Astrocyte of the spinal cord (primary cell): Measurements from ENCODE around the gene ERI3.

Source experiments
- DNase-seq: peaks from one replicate; pipeline ENCODE4 v3.0.0; 2011; ENCODE audit warnings: low read depth, low spot score
- H3K4me3 ChIP-seq: 2 replicates; pipeline ENCODE4 v1.5.1; 2011; ENCODE audit warnings: low read depth, mild to moderate bottlenecking, low read length, moderate library complexity
- CTCF ChIP-seq: IDR thresholded peaks from 2 replicates; pipeline ENCODE4 v1.5.1; 2012; ENCODE audit warnings: low read depth, mild to moderate bottlenecking, low read length, inconsistent platforms
- in situ Hi-C: cut with HindIII; loops from 2 replicates; pipeline ENCODE4 v1.10.0; 2017; ENCODE audit warnings: low sequenced_read_pairs

The ERI3 gene

DNA sequence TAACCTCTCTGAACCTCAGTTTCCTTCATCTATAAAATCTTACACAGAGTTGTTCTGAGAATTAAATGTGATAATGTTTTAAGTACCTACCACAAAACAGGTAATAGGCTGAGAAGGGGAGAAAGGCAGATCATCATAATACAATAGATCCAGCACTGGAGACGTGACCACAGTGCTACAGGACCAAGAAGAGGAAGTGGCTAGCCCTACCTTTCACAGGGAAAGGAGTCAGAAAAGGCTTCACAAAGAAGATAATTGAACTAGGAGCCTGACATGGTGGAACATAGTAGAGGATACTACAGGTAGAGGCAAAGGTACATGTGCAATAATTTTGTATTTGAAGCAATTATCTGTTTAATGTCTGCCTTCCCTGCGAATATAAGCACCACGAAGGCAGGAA is 45.1 kb downstream of the ERI3 start:
- no peak for TF ChIP-seq CTCF
- no peak for DNase-seq
- in situ Hi-C loops, result no loop called here
- H3K4me3 ChIP-seq, result no peak overlapping the region

DNA sequence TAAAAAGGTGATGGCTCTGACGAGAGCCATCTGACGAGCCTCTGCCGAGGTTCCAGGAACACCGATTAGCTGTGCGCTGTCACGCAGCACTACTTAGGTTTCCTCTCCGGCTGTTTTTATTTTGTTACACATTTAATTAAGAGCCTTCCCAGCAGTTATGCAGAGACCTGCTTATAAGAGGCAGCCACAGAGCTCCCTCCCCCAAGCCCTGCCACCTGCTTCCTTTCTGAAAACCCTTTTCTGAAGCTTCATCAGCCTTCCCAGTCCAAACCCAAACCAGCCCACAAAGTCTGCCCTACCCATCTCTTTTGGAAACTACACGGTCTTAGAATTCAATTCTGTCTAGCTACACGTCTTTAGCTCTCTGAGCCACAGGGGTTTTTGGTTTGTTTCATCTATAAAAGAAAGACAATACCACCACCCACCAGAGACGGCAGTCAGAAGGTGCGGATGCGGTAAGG is 49.1 kb downstream of the ERI3 start:
- no peak for DNase-seq
- H3K4me3 ChIP-seq, result no peak overlapping the region
- TF ChIP-seq CTCF, result no peak
- in situ Hi-C loops, result no loop called here

DNA sequence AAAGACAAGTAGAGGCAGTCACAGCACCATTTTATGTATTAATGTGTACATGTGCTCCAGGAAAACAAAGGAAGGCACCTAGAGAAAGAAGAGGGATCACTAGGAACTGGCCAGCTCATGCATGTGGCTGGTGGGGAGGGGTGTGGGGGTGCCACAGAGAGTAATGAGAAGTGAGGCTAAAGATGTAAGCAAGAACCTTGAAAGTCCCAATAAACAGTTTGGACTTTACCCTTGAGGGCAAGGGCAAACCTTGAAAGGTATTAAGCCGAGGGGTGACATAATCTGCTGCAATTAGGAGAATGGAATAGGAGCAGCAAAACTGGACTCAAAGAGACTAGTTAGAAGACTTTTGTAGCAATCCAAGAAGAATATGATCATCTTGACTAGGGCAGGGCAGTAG is 51.5 kb downstream of the ERI3 start:
- H3K4me3 ChIP-seq, result no peak overlapping the region
- TF ChIP-seq CTCF, result no peak
- in situ Hi-C loops, result no loop called here
- DNase-seq, result no peak

GRCh38 chr1:44302541-44302940 is 52.5 kb downstream of the ERI3 start:
- in situ Hi-C loops, result no loop called here
- no peak for TF ChIP-seq CTCF
- H3K4me3 ChIP-seq, result no peak overlapping the region
- no peak for DNase-seq

DNA sequence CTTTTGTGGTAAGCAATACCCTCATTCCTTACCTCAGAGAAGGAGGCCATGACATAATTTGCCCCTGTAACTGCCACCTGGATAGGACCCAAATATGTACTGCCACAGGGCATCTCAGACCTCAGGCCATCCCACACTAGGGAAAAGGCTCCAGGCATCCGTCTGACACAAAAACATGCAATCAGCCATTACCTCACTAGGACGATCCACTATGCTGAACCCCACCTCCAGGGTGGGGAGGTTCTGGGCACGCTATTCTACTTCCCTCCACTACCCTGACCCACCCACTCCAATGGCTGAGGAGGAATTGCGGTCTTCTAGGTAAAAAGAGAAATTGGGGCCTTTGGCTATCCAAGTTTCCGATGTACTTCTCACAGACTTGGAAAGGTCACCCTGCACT is 53.6 kb downstream of the ERI3 start:
- in situ Hi-C loops, result no loop called here
- H3K4me3 ChIP-seq, result no peak overlapping the region
- no peak for TF ChIP-seq CTCF
- DNase-seq, result no peak

DNA sequence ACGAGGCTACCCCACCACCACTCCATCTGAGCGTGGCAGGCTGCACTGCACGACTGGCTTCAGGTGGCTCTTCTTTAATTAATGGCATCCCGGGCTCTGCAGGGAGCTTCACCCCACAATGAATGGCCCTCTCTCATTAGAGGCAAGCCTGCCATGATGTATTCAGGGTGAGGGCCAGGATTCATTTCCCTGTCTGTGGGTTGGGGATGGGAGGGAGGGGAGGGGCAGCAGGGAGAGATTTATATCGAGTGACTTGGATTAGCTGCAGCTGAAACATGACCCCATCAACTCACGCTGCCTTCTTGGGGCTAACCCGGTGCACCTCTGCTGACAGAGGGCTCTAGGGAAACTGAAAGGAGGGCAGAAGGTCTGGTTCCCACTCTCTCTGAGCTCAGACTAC is 54.2 kb downstream of the ERI3 start:
- no peak for TF ChIP-seq CTCF
- no peak overlapping the region for H3K4me3 ChIP-seq
- in situ Hi-C loops, result no loop called here
- no peak for DNase-seq
